PC-9 (cell line): ENCODE data around the gene KIFC3. TPM values are rescaled to one million over a fixed set of nuclear protein-coding genes. Genes with fewer than 3 reads are reported as not detected.

ENCODE experiments used
- BruUV-seq: library from RNA; stranded (reverse); fragments of 400-500 nt; replicated peaks from 2 replicates; lab custom pipeline; 2021; lab: Mats Ljungman, UMichigan
- CTCF ChIA-PET: fragments of 300-600 bp; sonication (Branson Sonifier 250); formaldehyde crosslinking; loops from one replicate; lab custom pipeline; 2022; ENCODE audit warnings: antibody characterized with exemption; lab: Charles Lee
- POLR2A ChIA-PET: fragments of 300-600 bp; sonication (Branson Sonifier 250); formaldehyde crosslinking; loops from one replicate; lab custom pipeline; 2022; ENCODE audit warnings: antibody characterized with exemption; ENCODE audit not compliant: unreplicated experiment; lab: Charles Lee
- DNase-seq, 2 experiments: peaks; one replicate each; pipeline versions ENCODE4 v3.0.0 to v3.0.0-alpha.2; 2015 to 2022; ENCODE audit warnings: mixed read lengths in 1 of 2
- H2AFZ ChIP-seq: fragments of 200-600 bp; sonication (generic); 2 replicates; pipeline ENCODE4 v1.8.1; 2017; ENCODE audit warnings: antibody characterized with exemption
- H3F3A ChIP-seq: fragments of 200-600 bp; sonication (generic); 2 replicates; pipeline ENCODE4 v1.8.1; 2017; ENCODE audit warnings: antibody characterized with exemption, mild to moderate bottlenecking, low read depth; ENCODE audit not compliant: insufficient read depth
- H3K27ac ChIP-seq: fragments of 200-600 bp; sonication (generic); 2 replicates; pipeline ENCODE4 v1.6.1; 2016; ENCODE audit warnings: mixed run types
- H3K27me3 ChIP-seq: fragments of 200-600 bp; sonication (generic); 2 replicates; pipeline ENCODE4 v1.6.1; 2016; ENCODE audit warnings: low read depth, mixed run types; ENCODE audit not compliant: insufficient read depth
- H3K36me3 ChIP-seq: fragments of 200-600 bp; sonication (generic); 2 replicates; pipeline ENCODE4 v1.6.1; 2016; ENCODE audit warnings: low read depth, mixed run types
- H3K4me1 ChIP-seq: fragments of 200-600 bp; sonication (generic); replicated peaks from 2 replicates; pipeline ENCODE4 v1.6.1; 2016; ENCODE audit warnings: mixed run types; ENCODE audit not compliant: insufficient read depth
- H3K4me2 ChIP-seq: fragments of 200-600 bp; sonication (generic); 2 replicates; pipeline ENCODE4 v1.6.1; 2017; ENCODE audit warnings: mixed run types
- H3K4me3 ChIP-seq: fragments of 200-600 bp; sonication (generic); 2 replicates; pipeline ENCODE4 v1.6.1; 2016; ENCODE audit warnings: mixed run types
- H3K79me2 ChIP-seq: fragments of 200-600 bp; sonication (generic); 2 replicates; pipeline ENCODE4 v1.6.1; 2017; ENCODE audit warnings: low read depth, mixed run types
- H3K9me2 ChIP-seq: fragments of 200-600 bp; sonication (generic); 2 replicates; pipeline ENCODE4 v1.8.1; 2017; ENCODE audit warnings: mild to moderate bottlenecking; ENCODE audit not compliant: insufficient read depth
- H3K9me3 ChIP-seq: fragments of 200-600 bp; sonication (generic); 2 replicates; pipeline ENCODE4 v1.8.1; 2016; ENCODE audit warnings: low read depth; ENCODE audit not compliant: insufficient read depth
- H4K20me1 ChIP-seq: fragments of 200-600 bp; sonication (generic); 2 replicates; pipeline ENCODE4 v1.8.1; 2017; ENCODE audit not compliant: insufficient read depth
- CTCF ChIP-seq: fragments of 200-600 bp; sonication (generic); conservative IDR thresholded peaks from 2 replicates; pipeline ENCODE4 v1.6.1; 2017; ENCODE audit warnings: mixed run types, antibody characterized with exemption, mild to moderate bottlenecking, moderate library complexity
- EZH2 ChIP-seq: fragments of 200-600 bp; sonication (generic); IDR thresholded peaks from 2 replicates; pipeline ENCODE4 v1.8.0; 2017; ENCODE audit warnings: antibody characterized with exemption, low read depth
- intact Hi-C: fragments of 100-400 bp; cut with micrococcal nuclease; formaldehyde crosslinking; loops from one replicate; pipeline ENCODE4 v1.10.0; 2022; ENCODE audit not compliant: unreplicated experiment
- total RNA-seq: library from RNA; stranded (reverse); gene quantifications from 2 replicates; pipeline ENCODE4 v1.2.3, GENCODE V29; 2021

KIFC3 gene
- total RNA-seq, 1 experiment from 2014 or later: 52.5 TPM

- no peaks in the 10 kb centered on the region for H3K27me3 ChIP-seq
- ChIA-PET CTCF (no interaction called here), POLR2A (interaction anchor here (0.6 kb wide), 1 partner anchor 605 kb away, joined by 4 read pairs; no protein-coding TSS in a partner anchor)
- H3K27ac ChIP-seq: no peak overlapping the region
- H2AFZ ChIP-seq: no peak overlapping the region
- 0 out of 2 replicates have a peak overlapping the region, but pooled peaks have one; percentile 27 for H3K4me2 ChIP-seq
- no peaks in the 10 kb centered on the region for H3K79me2 ChIP-seq
- no TSS peak for BruUV-seq
- H3K4me3 ChIP-seq: no peak overlapping the region
- no peaks in the 10 kb centered on the region for H3K36me3 ChIP-seq
- peak; percentile 59 to 60 for DNase-seq
- H3F3A ChIP-seq: no peaks in the 10 kb centered on the region
- H4K20me1 ChIP-seq: no peaks in the 10 kb centered on the region
- no peak for TF ChIP-seq EZH2
- TF ChIP-seq CTCF: no peak
- no peaks in the 10 kb centered on the region for H3K9me3 ChIP-seq
- H3K9me2 ChIP-seq: no peaks in the 10 kb centered on the region
- intact Hi-C loops: no loop called here
- peaks cover 10% of the 10 kb centered on the region; the same call in 1 of the 2 replicates for H3K4me1 ChIP-seq
These were observed 43.9 kb upstream of the KIFC3 start for GRCh38 chr16:57846078-57846697.

- Histone ChIP-seq H3K27ac (no peak overlapping the region), H3K4me2 (no peak overlapping the region), H3F3A (no peaks in the 10 kb centered on the region), H3K79me2 (no peaks in the 10 kb centered on the region), H3K9me3 (no peaks in the 10 kb centered on the region), H3K36me3 (no peaks in the 10 kb centered on the region), H3K4me3 (no peak overlapping the region), H3K4me1 (peaks cover 10% of the 10 kb centered on the region; the same call in 1 of the 2 replicates), H4K20me1 (no peaks in the 10 kb centered on the region), H3K9me2 (no peaks in the 10 kb centered on the region), H2AFZ (no peak overlapping the region), H3K27me3 (no peaks in the 10 kb centered on the region)
- POLR2A ChIA-PET: no interaction called here
- intact Hi-C loops: no loop called here
- CTCF ChIA-PET: no interaction called here
- no peak for TF ChIP-seq CTCF
- TF ChIP-seq EZH2: no peak
- BruUV-seq: no TSS peak
- DNase-seq: no peak
These were observed 42.8 kb upstream of the KIFC3 start for GRCh38 chr16:57845115-57845514.

GRCh38 chr16:57844416-57845030 is 42.2 kb upstream of the KIFC3 start:
- Histone ChIP-seq H3K4me1 (peaks cover 10% of the 10 kb centered on the region; the same call in 1 of the 2 replicates), H3K9me2 (no peaks in the 10 kb centered on the region), H3K4me3 (no peak overlapping the region), H3F3A (no peaks in the 10 kb centered on the region), H3K27me3 (no peaks in the 10 kb centered on the region), H3K27ac (no peak overlapping the region), H3K79me2 (no peaks in the 10 kb centered on the region), H4K20me1 (no peaks in the 10 kb centered on the region), H3K36me3 (no peaks in the 10 kb centered on the region), H2AFZ (no peak overlapping the region), H3K9me3 (no peaks in the 10 kb centered on the region), H3K4me2 (no peak overlapping the region)
- no TSS peak for BruUV-seq
- ChIA-PET POLR2A (no interaction called here), CTCF (no interaction called here)
- no peak for DNase-seq
- no peak for TF ChIP-seq EZH2
- no peak for TF ChIP-seq CTCF
- intact Hi-C loops: no loop called here
